Activated T-helper 1 cell treated with Interleukin-2 at 50 U/mL for 16 hours (primary cell): ENCODE data around the gene FSCB.
"Not testable (repeated sequence)": the region's sequence is repeated elsewhere in the genome, so short reads cannot be mapped to it uniquely, and the experiment has no call there.

ENCODE experiments used
- DNase-seq: peaks from one replicate; pipeline ENCODE4 v3.0.0-alpha.2; 2020; ENCODE audit warnings: low read depth

Gene FSCB

DNA sequence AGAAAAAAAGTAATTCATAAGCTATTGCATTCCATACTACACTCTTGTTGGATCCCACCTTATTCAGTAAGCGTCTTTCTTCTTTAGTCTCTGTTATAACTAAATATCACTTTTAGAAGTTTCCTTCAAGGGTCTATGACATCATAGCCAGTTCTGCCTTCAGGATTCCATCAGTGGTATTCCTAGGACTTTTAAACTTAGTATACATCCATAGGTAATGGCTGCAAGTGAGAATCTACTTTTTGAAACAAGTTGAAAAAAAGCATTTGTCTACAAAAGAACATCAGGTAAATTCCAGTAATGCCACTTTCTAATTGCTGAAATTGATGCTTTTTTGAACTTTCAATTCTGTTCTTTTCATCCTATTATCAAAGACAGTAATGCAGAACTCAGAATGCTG lies at the start of gene FSCB:
FSCB (minus strand) TSS at position 101 of the 400 bp plus-strand sequence. CDS start 296 bp downstream, outside the sequence.
- DNase-seq: no peak

GRCh38 chr14:44531658-44532057 lies 24.6 kb upstream of the FSCB start:
- DNase-seq: no peak

- no peak for DNase-seq
Measured at GRCh38 chr14:44530475-44530874, 23.4 kb upstream of the FSCB start.

DNA sequence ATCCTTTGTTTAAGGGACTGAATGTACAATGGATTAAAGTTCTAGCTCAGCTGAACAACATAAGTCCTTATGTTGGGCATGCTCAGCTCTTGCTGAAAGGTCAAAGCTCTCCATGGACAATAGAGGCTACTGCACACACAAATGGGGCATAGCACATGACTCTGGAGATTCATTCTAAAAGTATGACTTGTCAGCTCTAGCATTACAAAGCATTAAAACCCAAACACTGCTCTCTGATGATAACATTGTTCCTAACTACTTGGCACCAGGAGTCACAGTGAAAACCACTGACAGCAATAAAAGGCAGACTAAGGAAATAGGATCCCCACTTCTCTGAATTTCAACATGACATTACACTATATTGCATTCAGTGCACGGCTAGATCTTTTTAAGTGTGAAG lies 21.9 kb upstream of the FSCB start:
- no peak for DNase-seq

GRCh38 chr14:44528180-44528579 lies 21.1 kb upstream of the FSCB start:
- DNase-seq: no peak

DNA sequence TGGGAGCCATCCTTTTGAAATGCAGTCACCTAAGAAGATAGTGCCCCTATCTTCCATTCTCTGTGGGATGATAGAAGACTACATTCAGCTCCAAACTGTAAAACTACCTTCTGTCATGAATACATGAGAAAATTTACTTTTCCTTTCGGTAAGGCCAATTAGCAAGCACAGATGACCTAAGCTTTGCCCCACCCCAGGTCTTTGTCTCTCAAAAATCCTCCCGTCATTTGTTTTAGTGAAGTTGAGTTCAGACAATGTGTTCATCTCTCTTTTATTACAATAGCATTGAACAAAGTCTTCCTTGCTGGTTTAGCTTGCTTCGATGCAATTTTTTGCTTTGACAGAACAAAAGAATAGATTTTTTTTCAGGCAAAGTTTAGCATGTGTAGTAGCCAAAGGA lies 18.2 kb upstream of the FSCB start:
- no peak for DNase-seq

GRCh38 chr14:44515668-44516067 lies 8.6 kb upstream of the FSCB start:
- DNase-seq: not testable (repeated sequence)

GRCh38 chr14:44508834-44509233 lies 1.8 kb upstream of the FSCB start:
- DNase-seq: no peak

DNA sequence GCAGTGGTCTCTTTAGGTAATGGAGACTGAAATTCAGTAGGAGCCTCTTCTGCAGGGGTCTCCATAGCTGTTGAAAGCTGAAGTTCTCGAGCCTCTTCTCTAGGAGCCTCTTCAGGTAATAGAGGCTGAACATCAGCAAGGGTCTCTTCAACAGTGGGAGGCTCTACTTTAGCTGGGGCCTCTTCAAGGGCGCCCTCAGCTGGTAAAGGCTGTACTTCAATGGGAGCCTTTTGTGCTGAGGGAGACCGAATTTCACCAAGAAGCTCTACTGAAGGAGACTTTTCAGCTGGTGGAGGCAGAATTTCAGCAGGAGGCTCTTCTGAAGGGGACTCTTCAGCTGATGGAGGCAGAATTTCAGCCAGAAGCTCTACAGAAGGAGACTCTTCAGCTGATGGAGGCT lies 1.5 kb downstream of the FSCB start:
- no peak for DNase-seq

- DNase-seq: no peak
Measured at GRCh38 chr14:44497148-44497547, 9.9 kb downstream of the FSCB start.

- DNase-seq: no peak
Measured at GRCh38 chr14:44494137-44494536, 12.9 kb downstream of the FSCB start.

- DNase-seq: no peak
Measured at GRCh38 chr14:44490966-44491365, 16.1 kb downstream of the FSCB start.

DNA sequence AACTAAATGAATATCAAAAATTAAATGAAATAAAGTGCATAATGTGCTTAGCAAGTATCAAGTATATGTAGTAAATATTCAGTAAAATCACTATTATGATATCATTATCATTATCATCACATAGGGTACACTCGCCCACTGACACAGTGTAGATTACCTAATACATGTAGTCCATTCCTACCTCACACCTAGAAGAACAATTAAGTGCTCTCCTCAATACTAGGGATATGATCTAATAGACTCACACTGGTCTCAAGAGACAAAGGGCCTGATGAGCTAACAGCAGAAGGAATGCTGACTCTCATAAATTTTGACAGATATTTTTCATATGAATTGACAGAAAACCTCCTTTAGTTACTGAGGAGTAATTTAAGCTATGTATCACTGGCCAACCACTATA lies 29.1 kb downstream of the FSCB start:
- no peak for DNase-seq

GRCh38 chr14:44468771-44469170 lies 38.3 kb downstream of the FSCB start:
- DNase-seq: no peak

- DNase-seq: no peak
Measured at GRCh38 chr14:44463356-44464004, 43.6 kb downstream of the FSCB start.

DNA sequence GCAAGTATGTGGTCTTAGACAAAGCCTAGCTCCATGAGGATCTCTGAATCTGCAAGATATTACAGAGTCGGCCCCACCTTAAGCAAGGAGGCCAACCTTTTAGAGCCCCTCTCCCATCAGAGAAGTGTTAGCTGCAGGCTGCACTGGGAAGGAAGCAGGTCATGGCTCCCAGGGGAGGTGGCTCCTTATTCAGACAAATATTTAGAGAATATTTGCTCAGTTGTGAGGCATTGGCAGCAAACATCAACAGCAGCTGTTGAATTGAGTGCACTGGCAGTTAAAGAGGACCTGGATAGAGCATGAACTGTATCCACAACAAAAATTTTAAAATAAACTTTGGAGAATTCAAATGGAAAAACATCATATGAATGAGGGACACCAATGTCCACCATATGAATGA lies 44.7 kb downstream of the FSCB start:
- no peak for DNase-seq

GRCh38 chr14:44461811-44462210 lies 45.3 kb downstream of the FSCB start:
- DNase-seq: no peak
